Measurements from ENCODE around the gene ZNF407. TPM values are rescaled to one million over a fixed set of nuclear protein-coding genes. Genes with fewer than 3 reads are reported as not detected.

ZNF407 gene
- total and polyA plus RNA-seq, 2 of the 13 experiments (the other 11 are each of a cell fraction or from before 2014, with no cell fraction given) = 2.3 to 8.7 TPM

DNA sequence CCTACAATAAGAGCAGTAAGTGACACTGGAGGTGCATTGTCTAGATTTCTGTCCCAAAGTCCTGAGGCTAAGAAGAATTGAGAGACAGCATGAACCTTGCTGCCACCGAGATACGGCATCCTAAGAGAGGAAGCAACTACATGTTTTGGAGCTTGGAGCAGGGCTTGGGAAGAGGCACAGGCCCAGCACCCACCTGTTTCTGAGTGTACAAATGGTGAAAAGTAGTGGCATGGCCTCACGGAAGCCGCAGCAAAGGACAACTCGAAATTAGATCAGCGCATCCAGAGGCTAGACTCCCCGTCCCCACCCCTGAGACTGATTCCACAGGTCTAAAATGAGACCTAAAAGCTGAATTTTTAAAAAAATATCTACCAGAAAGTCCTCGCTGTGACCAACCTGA, 483.8 kb downstream of the ZNF407 start:
- DNase-seq (ENCODE audit: low spot score) (no peak), FAIRE-seq (no peak), ATAC-seq (no peak)
- H3K9ac ChIP-seq (ENCODE audit: insufficient read depth, low read depth, low read length) = no peak overlapping the region
- BruUV-seq (replicated peaks) = no TSS peak
- TF ChIP-seq ZSCAN12 (CRISPR knock-in tag; IDR thresholded peaks at IDR 0.05) (no peak), SP1 (IDR thresholded peaks at IDR 0.05) (no peak), SP1 (CRISPR knock-in tag; IDR thresholded peaks at IDR 0.05) (no peak), ZNF512B (CRISPR knock-in tag; IDR thresholded peaks at IDR 0.05; ENCODE audit: borderline replicate concordance) (no peak), ASH2L (IDR thresholded peaks at IDR 0.05; ENCODE audit: insufficient read length, low read depth, low read length) (no peak), LCORL (IDR thresholded peaks at IDR 0.05) (no peak), LCORL (CRISPR knock-in tag; IDR thresholded peaks at IDR 0.05) (no peak), HOXA9 (CRISPR knock-in tag; IDR thresholded peaks at IDR 0.05; ENCODE audit: borderline replicate concordance) (no peak), ZSCAN20 (CRISPR knock-in tag; IDR thresholded peaks at IDR 0.05; ENCODE audit: borderline replicate concordance) (no peak), NFKBIZ (CRISPR knock-in tag; IDR thresholded peaks at IDR 0.05) (no peak), ZNF264 (CRISPR knock-in tag; IDR thresholded peaks at IDR 0.05) (no peak), ZMYM3 (CRISPR knock-in tag; IDR thresholded peaks at IDR 0.05) (no peak), ZBTB1 (CRISPR knock-in tag; IDR thresholded peaks at IDR 0.05; ENCODE audit: borderline replicate concordance) (no peak), YEATS4 (CRISPR knock-in tag; IDR thresholded peaks at IDR 0.05; ENCODE audit: borderline replicate concordance) (no peak)
- TF ChIP-seq, protein P1, sequence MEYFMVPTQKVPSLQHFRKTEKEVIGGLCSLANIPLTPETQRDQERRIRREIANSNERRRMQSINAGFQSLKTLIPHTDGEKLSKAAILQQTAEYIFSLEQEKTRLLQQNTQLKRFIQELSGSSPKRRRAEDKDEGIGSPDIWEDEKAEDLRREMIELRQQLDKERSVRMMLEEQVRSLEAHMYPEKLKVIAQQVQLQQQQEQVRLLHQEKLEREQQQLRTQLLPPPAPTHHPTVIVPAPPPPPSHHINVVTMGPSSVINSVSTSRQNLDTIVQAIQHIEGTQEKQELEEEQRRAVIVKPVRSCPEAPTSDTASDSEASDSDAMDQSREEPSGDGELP (IDR thresholded peaks at IDR 0.05; ENCODE audit: borderline replicate concordance, low read depth) = no peak
- H3K27ac ChIP-seq (ENCODE audit: extremely low read length, insufficient read depth, low read length) = no peak overlapping the region
- H3K4me3 ChIP-seq (replicated peaks in 1 of 3; ENCODE audit: insufficient read depth in 1 of 3, low read depth in 2 of 3, low read length in 3 of 3) = no peak overlapping the region
- H4K20me1 ChIP-seq (ENCODE audit: insufficient read depth, low read length) = no peaks in the 10 kb centered on the region
- H2AFZ ChIP-seq (ENCODE audit: low read length) = no peak overlapping the region
- H3K36me3 ChIP-seq (replicated peaks in 1 of 2; ENCODE audit: control insufficient read depth in 1 of 2, insufficient read depth in 2 of 2, low read length in 2 of 2) = no peaks in the 10 kb centered on the region
- intact Hi-C loops (cut with micrococcal nuclease; ENCODE audit: unreplicated experiment) (no loop called here), in situ Hi-C loops (cut with HindIII; ENCODE audit: extremely low pct_ligation_motif_present, low pct_unique_long_range_greater_than_20kb) (no loop called here)
- H3K9me3 ChIP-seq (ENCODE audit: low read length) = peaks cover 9% of the 10 kb centered on the region
- H3K4me2 ChIP-seq (ENCODE audit: low read depth, low read length) = no peak overlapping the region
- peaks cover 0 to 30% of the 10 kb centered on the region in 2 experiments; a peak in 1 of 5 replicates for H3K27me3 ChIP-seq (ENCODE audit: control insufficient read depth in 1 of 2, insufficient read depth in 2 of 2, low read length in 2 of 2)
- ChIA-PET POLR2A (no interaction called here), CTCF (ENCODE audit: low intra/inter-chr PET ratio, low total read pairs) (no interaction called here)
- 38% methylated on average over 8 of the region's 8 CpGs for WGBS (ENCODE audit: low lambda C conversion rate)
- no peaks in the 10 kb centered on the region for H3K79me2 ChIP-seq (ENCODE audit: insufficient read depth, low read length)
- no peaks in the 10 kb centered on the region for H3K4me1 ChIP-seq (ENCODE audit: insufficient read depth, low read length)
